ENCODE data around the gene LRGUK. TPM values are rescaled to one million over a fixed set of nuclear protein-coding genes. Genes with fewer than 3 reads are reported as not detected.
"Not testable (repeated sequence)": the region's sequence is repeated elsewhere in the genome, so short reads cannot be mapped to it uniquely, and the experiment has no call there.

LRGUK gene
- total RNA-seq, 1 experiment from 2014 or later: 1.5 TPM

DNA sequence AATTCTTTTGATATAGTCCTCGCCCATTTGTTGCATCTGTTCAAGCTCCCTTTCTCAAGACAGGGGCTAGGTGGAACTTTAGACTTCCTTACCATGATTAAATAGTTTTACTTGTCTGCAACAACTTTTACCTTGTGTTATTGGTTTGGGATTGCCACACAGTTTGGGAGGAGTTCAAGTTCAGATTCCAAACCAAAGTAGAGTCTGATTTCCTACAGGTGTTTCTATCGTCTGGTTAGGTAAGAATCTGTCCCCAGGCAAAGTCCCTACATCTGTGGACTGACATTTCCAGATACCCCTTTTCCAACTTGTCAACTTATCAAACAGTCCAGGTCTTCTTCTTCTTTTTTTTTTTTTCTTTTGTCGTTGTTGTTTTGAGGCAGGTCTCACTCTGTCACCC, 93.1 kb downstream of the LRGUK start:
- Histone ChIP-seq H3K4me1 (ENCODE audit: insufficient read depth, low read length) (no peaks in the 10 kb centered on the region), H3K18ac (ENCODE audit: insufficient read length, low read depth, low read length) (no peak overlapping the region), H2BK12ac (ENCODE audit: insufficient read length, low read depth, low read length) (no peak overlapping the region), H2BK5ac (ENCODE audit: insufficient read length, low read length) (no peak overlapping the region), H4K8ac (replicated peaks; ENCODE audit: insufficient read length, low read depth, low read length) (no peak overlapping the region), H3T11ph (ENCODE audit: low read length) (no peak overlapping the region), H4K91ac (ENCODE audit: insufficient read length, low read depth, low read length) (no peak overlapping the region), H2BK20ac (ENCODE audit: low read depth, low read length, poor library complexity, severe bottlenecking) (no peak overlapping the region), H3K14ac (ENCODE audit: insufficient read depth, low read length) (no peak overlapping the region), H3K27ac (ENCODE audit: insufficient read length, low read depth, low read length) (no peak overlapping the region), H3K79me2 (ENCODE audit: insufficient read depth, low read length) (no peaks in the 10 kb centered on the region), H3K56ac (ENCODE audit: insufficient read length, low read depth, low read length) (no peak overlapping the region), H4K5ac (ENCODE audit: insufficient read length, low read depth, low read length) (no peak overlapping the region), H2AFZ (ENCODE audit: low read length) (no peak overlapping the region), H3K79me1 (ENCODE audit: insufficient read depth, low read depth, low read length, poor library complexity, severe bottlenecking) (no peaks in the 10 kb centered on the region), H3K9me3 (ENCODE audit: control insufficient read depth, low read depth, low read length) (no peaks in the 10 kb centered on the region), H3K23me2 (ENCODE audit: insufficient read length, low read depth, low read length, poor library complexity, severe bottlenecking) (no peaks in the 10 kb centered on the region), H2AK5ac (ENCODE audit: insufficient read length, low read length) (no peak overlapping the region), H3K23ac (ENCODE audit: insufficient read length, low read depth, low read length) (no peak overlapping the region), H3K4ac (ENCODE audit: low read depth, low read length) (no peak overlapping the region), H3K4me2 (ENCODE audit: insufficient read depth, insufficient read length, low read length) (no peak overlapping the region), H2BK15ac (ENCODE audit: low read depth, low read length) (no peak overlapping the region), H2BK120ac (ENCODE audit: low read depth, low read length, poor library complexity, severe bottlenecking) (no peak overlapping the region), H3K9ac (ENCODE audit: extremely low read depth, insufficient read length, low read length) (no peak overlapping the region), H3K27me3 (ENCODE audit: insufficient read depth, low read length) (no peaks in the 10 kb centered on the region), H4K20me1 (ENCODE audit: control insufficient read depth, insufficient read depth, insufficient read length) (no peaks in the 10 kb centered on the region)
- Mint-ChIP-seq H3K9me3 (no peaks in the 10 kb centered on the region; a peak in 1 of 5 replicates), H3K36me3 (ENCODE audit: insufficient read depth in 1 of 3, low read depth in 3 of 3) (no peaks in the 10 kb centered on the region), H3K4me3 (no peak overlapping the region), H3K27ac (no peak overlapping the region), H3K27me3 (ENCODE audit: low read depth) (no peaks in the 10 kb centered on the region), H3K4me1 (no peaks in the 10 kb centered on the region)
- DNase-seq: no peak
- WGBS (ENCODE audit: extremely low coverage, insufficient read length, low lambda C conversion rate): no CpG with 5 or more reads among the region's 3 CpGs
- TF ChIP-seq, protein P1, sequence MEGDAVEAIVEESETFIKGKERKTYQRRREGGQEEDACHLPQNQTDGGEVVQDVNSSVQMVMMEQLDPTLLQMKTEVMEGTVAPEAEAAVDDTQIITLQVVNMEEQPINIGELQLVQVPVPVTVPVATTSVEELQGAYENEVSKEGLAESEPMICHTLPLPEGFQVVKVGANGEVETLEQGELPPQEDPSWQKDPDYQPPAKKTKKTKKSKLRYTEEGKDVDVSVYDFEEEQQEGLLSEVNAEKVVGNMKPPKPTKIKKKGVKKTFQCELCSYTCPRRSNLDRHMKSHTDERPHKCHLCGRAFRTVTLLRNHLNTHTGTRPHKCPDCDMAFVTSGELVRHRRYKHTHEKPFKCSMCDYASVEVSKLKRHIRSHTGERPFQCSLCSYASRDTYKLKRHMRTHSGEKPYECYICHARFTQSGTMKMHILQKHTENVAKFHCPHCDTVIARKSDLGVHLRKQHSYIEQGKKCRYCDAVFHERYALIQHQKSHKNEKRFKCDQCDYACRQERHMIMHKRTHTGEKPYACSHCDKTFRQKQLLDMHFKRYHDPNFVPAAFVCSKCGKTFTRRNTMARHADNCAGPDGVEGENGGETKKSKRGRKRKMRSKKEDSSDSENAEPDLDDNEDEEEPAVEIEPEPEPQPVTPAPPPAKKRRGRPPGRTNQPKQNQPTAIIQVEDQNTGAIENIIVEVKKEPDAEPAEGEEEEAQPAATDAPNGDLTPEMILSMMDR (conservative IDR thresholded peaks at IDR 0.05): no peak

DNA sequence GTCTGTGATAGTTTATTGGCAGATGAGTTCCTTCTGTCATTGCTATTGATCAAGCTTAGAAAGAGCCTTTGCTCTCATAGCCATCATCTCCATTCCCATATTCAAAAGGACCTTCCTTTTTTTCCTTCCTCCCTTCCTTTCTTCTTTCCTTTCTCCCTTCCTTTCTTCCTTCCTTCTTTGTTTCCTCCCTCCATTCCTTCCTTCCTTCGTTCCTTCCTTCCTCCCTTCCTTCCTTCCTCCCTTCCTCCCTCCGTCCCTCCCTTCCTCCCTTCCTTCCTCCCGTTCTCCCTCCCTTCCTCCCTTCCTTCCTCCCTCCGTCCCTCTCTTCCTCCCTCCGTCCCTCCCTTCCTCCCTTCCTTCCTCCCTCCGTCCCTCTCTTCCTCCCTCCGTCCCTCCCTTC, 104.2 kb downstream of the LRGUK start:
- H3K79me2 ChIP-seq (ENCODE audit: insufficient read depth, low read length); H3K4me1 Mint-ChIP-seq; H3K4me2 ChIP-seq (ENCODE audit: insufficient read depth, insufficient read length, low read length); H3K27ac ChIP-seq (ENCODE audit: insufficient read length, low read depth, low read length); H3K56ac ChIP-seq (ENCODE audit: insufficient read length, low read depth, low read length); H3K9ac ChIP-seq (ENCODE audit: extremely low read depth, insufficient read length, low read length); H3T11ph ChIP-seq (ENCODE audit: low read length); H3K23me2 ChIP-seq (ENCODE audit: insufficient read length, low read depth, low read length, poor library complexity, severe bottlenecking); H4K8ac ChIP-seq (replicated peaks; ENCODE audit: insufficient read length, low read depth, low read length); H4K91ac ChIP-seq (ENCODE audit: insufficient read length, low read depth, low read length); H3K9me3 ChIP-seq (ENCODE audit: control insufficient read depth, low read depth, low read length); H2BK5ac ChIP-seq (ENCODE audit: insufficient read length, low read length); DNase-seq; H2AFZ ChIP-seq (ENCODE audit: low read length); H3K4me3 Mint-ChIP-seq; H3K27me3 Mint-ChIP-seq (ENCODE audit: low read depth); H2BK15ac ChIP-seq (ENCODE audit: low read depth, low read length); H2BK120ac ChIP-seq (ENCODE audit: low read depth, low read length, poor library complexity, severe bottlenecking); H3K23ac ChIP-seq (ENCODE audit: insufficient read length, low read depth, low read length); H3K27ac Mint-ChIP-seq; H3K27me3 ChIP-seq (ENCODE audit: insufficient read depth, low read length); H3K14ac ChIP-seq (ENCODE audit: insufficient read depth, low read length); H3K18ac ChIP-seq (ENCODE audit: insufficient read length, low read depth, low read length); H3K4me1 ChIP-seq (ENCODE audit: insufficient read depth, low read length); H4K5ac ChIP-seq (ENCODE audit: insufficient read length, low read depth, low read length); H3K79me1 ChIP-seq (ENCODE audit: insufficient read depth, low read depth, low read length, poor library complexity, severe bottlenecking); H2BK12ac ChIP-seq (ENCODE audit: insufficient read length, low read depth, low read length); H2AK5ac ChIP-seq (ENCODE audit: insufficient read length, low read length); H3K4ac ChIP-seq (ENCODE audit: low read depth, low read length); H2BK20ac ChIP-seq (ENCODE audit: low read depth, low read length, poor library complexity, severe bottlenecking); H4K20me1 ChIP-seq (ENCODE audit: control insufficient read depth, insufficient read depth, insufficient read length): not testable (repeated sequence)
- 100% methylated on average over 7 of the region's 7 CpGs for WGBS (ENCODE audit: extremely low coverage, insufficient read length, low lambda C conversion rate)
- Mint-ChIP-seq H3K9me3 (peaks cover 11 to 13% of the 10 kb centered on the region in 2 experiments), H3K36me3 (ENCODE audit: insufficient read depth in 1 of 3, low read depth in 3 of 3) (peaks cover 3 to 15% (median 6%) of the 10 kb centered on the region in 3 experiments; a peak in 5 of 7 replicates)
